Ovary (tissue), 3 donors: ENCODE data around the gene ARHGEF10L.

ENCODE experiments used
- EP300 ChIP-seq: sonication (generic); formaldehyde crosslinking; IDR thresholded peaks from one replicate; pipeline ENCODE4 v1.6.1; 2017; ENCODE audit warnings: antibody characterized with exemption
- POLR2A ChIP-seq: fragments of 450-650 bp; IDR thresholded peaks from one replicate; pipeline ENCODE4 v1.6.1; 2017; ENCODE audit warnings: antibody characterized with exemption, mild to moderate bottlenecking, moderate library complexity
- TF ChIP-seq, protein P1 (sequence below), 3 donors: fragments of 450-650 bp in 2 of 3; fragments of 200-600 bp in 1 of 3; IDR thresholded peaks; one replicate each; pipeline versions ENCODE4 v1.5.1 to v1.8.0; 2016 to 2022; ENCODE audit warnings: antibody characterized with exemption in 3 of 3, mild to moderate bottlenecking in 1 of 3
- donor health status: DM: no; HTN: no; CAD: no.

DNA sequence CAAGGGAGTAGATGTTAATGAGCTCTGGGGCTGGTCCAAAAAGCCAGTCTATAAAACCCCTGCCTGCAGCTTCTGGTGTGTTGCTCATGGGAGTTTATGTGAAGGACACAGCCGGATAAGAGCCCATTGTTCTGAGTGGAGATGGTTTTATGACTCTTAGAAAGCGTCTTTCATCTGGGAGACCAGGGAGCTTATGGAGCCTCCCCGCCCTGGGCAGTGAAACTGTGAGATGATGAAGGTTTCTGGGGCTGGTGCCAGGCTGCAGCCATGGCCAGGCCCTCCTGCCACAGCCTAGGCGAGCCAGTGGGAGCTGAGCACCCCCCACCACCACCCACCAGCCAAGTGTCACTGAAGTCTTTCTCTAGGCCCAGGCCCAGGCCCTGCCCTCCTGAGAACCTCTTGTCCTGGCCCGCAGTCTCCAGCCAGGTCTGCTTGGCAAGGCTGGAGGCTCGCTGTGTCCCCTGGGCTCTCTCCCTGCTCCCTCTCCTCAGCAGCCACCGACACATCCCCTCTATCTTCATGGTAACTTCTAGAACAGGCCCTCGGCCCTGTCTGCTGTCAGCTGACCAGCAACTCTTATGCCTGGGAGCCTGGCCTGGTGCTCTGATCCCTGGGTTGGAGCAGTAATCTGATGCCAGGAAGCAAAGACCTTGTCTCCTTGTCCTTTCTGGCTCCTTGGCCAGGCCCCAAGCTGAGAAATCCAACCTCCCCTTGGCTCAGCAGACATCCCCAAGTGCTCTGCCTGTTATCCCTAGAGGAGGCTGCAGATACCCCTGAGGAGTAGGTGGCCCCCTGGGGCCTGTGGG, 7.6 kb upstream of the ARHGEF10L start:
- TF ChIP-seq, protein P1, sequence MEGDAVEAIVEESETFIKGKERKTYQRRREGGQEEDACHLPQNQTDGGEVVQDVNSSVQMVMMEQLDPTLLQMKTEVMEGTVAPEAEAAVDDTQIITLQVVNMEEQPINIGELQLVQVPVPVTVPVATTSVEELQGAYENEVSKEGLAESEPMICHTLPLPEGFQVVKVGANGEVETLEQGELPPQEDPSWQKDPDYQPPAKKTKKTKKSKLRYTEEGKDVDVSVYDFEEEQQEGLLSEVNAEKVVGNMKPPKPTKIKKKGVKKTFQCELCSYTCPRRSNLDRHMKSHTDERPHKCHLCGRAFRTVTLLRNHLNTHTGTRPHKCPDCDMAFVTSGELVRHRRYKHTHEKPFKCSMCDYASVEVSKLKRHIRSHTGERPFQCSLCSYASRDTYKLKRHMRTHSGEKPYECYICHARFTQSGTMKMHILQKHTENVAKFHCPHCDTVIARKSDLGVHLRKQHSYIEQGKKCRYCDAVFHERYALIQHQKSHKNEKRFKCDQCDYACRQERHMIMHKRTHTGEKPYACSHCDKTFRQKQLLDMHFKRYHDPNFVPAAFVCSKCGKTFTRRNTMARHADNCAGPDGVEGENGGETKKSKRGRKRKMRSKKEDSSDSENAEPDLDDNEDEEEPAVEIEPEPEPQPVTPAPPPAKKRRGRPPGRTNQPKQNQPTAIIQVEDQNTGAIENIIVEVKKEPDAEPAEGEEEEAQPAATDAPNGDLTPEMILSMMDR (IDR thresholded peaks at IDR 0.05) = no peak
- TF ChIP-seq POLR2A (no peak), EP300 (no peak)
